EL (cell line): ENCODE data around the gene IGSF9B.

ENCODE experiments used
- DNase-seq: peaks from one replicate; pipeline ENCODE4 v3.0.0-alpha.2; 2016

IGSF9B gene

GRCh38 chr11:133953999-133954398 is 2.8 kb downstream of the IGSF9B start:
- no peak for DNase-seq

DNA sequence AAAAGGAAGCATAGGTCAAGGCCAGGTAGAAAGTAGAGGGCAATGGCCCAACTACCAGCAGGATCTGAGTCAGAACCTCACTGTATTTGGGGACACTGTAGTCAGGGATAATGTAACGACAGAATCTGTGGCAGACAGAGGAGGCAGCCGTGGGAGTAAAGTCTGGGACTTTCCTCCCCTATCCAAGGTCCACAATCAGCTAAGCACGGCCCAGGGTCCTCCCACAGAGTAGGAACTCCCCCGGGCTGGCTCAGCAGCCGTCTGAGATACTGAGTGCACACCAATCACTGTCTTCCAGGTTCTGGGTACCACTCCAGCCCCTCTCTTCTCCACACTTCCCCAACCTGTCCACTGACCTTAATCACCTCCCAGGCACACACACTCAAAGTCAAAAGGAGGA is 3.2 kb downstream of the IGSF9B start:
- no peak for DNase-seq

- no peak for DNase-seq
These were observed 4.3 kb downstream of the IGSF9B start for GRCh38 chr11:133952199-133953190.

GRCh38 chr11:133951327-133952198 is 5.2 kb downstream of the IGSF9B start:
- peak; percentile 28 for DNase-seq

DNA sequence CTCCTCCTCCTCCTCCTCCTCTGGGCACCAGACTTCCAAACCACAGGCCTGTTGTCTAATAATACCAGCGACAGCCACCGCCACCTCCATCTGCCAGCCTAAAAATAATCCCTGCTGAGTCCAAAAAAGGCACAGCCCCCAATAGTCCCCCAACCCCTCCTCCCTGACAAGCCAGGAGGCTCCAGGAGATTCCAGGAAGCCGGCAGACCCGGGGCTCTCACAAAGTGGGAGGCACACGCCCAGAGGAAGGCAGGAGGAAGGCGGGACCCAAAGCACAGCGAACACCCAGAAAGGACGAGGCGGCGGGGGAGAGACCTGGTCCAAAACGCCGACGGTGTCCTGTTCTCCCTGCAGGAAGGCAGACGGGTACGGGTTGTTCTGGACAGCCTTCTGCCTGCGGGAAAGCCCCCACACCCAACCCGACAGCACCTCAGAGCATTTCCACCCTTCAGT is 5.9 kb downstream of the IGSF9B start:
- DNase-seq, result no peak

DNA sequence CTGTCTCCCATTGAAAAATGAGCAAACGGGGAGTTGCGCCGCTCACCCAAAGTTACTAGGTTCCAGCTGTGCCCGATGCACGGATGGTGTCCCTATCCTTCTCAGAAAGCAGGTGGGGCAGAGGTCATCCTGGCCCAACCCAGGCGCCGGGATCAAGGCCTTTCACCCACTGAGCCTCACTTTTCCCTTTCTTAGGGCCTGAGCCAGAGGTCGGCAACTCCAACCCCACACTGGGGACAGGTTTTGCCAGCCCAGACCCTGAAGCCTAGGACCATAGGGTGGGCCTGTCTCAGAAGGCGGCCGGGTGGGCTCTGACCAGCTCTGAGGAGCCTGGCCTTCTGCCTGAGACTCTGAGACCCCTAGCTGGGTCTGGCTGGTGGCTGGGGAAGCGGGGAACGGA is 6.3 kb downstream of the IGSF9B start:
- DNase-seq, result no peak

DNA sequence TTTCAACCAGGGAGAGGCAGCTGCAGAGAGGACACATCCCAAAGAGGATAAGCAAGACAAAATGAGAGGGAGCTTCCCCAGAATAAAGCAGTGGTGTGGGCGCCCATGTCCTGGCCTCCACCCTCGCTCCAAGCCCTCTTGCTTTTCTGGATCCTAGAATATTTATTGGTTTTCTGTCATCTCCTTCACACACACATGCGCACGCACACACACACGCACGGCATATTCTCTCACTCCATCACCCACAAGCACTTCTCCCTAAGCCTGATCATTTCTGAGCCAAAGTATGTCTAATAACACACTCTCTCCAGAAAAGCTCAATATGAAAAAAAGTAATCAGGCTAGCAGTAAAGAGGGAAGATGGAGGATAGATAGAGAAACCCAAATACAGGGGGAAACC is 7.6 kb downstream of the IGSF9B start:
- no peak for DNase-seq

DNA sequence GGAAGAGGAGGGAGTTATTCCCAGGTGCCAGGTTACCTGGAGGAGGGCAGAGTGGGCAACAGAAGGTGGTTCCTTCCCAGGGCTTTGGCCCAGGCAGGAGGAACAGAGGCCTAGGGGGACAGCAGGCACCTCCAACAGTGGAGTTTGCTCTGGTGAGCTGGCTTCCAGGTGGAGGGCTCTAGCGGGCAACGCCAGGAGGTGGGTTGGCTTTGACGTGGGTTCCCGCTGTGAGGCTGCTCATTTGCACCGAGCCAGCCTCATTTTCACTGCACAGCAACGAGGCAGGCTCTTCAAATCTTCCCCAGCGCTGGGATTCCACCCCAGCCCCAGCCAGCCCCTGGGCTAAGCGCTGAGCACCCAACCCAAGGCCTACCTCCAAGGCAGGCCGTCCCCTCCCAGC is 8.1 kb downstream of the IGSF9B start:
- no peak for DNase-seq

DNA sequence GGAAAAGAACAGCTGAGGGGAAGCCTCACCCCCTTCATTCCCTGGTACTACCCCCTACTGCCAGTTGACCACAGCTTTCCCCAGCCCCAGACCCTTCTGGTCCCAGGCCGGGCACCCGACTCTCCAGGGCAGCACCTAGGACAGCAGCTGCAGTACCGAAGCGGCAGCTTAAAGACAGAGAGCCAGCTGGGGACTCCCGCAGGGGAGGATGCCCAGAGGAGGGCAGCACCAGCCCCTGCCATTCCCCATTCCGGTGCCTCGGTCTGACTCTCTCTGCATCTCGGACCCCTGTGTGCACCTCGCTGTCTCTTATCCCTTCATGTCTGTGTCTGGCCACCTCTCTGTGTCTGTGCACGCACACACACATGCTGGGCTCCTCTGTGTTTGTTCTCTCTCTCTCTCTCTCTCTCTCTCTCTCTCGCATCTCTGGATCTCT is 9.4 kb downstream of the IGSF9B start:
- DNase-seq, result peak; percentile 43

GRCh38 chr11:133946541-133947318 is 10.0 kb downstream of the IGSF9B start:
- no peak for DNase-seq

GRCh38 chr11:133946051-133946450 is 10.7 kb downstream of the IGSF9B start:
- no peak for DNase-seq

DNA sequence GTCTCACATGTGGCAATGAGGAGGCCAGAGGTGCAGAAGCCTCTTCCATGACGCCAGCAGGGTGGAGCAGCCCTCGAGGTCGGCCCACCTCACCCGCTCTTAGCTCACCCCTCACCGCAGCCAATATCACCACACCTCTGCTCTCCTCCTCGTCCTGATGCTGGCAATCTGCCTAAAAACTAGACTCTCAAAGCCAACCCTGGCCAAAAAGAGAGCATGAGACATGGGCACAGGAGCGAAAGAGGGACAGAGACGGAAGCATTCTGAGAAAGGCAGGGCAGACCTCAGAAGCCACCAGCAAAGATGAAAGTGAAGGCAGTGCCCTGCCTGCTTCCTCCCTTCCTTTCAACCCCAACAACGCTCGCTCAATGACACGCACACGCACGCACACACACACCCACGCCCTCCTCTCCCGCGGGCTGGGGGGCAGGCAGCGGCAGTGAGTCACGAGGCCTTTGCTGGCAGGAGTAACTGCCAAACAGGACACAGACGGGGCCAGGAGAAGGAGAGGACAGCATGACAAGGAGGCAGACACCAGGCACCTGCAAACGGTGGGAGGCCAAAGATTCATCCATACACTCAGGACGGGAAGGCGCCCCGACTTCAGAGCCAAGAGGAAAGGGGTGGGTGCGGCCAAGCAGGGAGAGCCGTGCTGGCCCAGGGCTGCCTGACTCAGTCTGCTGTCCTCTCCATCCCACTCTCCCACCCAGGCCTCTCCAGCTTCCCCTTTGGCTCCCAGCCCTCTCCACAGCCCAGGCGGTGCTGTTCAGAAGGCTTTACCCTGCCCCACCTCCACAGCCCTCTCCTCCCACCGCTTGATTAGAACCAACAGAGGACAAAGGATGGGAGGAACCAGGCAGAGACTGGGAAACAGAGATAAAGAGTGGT is 11.4 kb downstream of the IGSF9B start:
- DNase-seq, result peak; percentile 29

DNA sequence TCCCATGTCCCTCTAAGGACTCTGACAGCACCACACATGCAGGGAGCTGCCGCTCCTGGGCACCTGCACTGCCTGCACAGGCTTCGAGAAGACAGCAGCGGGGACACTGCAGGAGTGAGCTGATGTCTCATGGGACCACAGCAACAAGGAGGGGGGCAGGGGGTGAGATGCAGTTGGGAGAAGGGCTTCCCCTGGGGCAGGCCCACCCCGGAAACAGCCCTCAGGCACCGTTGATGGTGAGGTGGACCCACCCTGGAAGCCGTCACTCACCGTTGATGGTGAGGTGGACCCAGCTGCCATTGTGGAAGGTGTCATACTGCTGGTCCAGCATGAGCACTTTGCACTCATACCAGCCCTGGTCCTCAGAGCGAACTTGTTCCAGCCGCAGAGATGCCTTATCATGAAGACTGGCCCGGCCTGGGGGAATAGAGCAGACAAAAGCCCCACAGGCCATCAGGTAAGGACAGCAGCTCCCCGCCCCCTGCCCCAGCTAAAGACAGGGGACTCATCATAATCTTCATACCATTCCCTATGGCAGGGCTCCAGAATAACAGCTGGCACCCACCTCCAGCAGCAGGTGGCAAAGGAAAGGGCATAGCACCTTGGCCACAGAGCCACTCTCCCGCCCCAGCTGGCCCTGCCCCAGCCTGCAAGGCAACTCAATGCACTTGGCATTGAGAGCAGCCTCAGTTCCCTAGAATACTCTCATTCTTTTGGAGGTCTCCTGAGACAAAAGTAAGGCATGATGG is 12.6 kb downstream of the IGSF9B start:
- DNase-seq, result no peak

GRCh38 chr11:133942577-133942976 is 14.2 kb downstream of the IGSF9B start:
- no peak for DNase-seq

DNA sequence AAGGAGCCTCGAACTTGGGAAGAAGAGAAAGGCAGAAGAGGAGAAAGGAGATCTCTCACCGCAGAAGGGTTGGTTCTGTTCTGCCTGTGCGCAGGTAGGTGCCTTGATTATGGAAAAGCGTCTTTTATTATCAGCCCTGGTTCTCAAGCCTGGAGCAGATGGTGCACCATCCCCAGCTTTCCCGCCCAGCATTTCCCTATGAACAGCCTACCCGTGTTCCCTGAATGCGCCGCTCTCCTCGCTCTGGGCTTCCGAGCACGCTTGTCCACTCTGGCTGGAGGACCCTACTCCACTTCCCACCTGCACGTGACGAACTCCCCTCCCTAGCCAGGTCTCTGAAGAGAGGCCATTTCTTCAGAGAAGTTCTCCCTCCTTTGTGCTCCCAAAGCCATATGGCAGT is 15.2 kb downstream of the IGSF9B start:
- DNase-seq, result no peak

DNA sequence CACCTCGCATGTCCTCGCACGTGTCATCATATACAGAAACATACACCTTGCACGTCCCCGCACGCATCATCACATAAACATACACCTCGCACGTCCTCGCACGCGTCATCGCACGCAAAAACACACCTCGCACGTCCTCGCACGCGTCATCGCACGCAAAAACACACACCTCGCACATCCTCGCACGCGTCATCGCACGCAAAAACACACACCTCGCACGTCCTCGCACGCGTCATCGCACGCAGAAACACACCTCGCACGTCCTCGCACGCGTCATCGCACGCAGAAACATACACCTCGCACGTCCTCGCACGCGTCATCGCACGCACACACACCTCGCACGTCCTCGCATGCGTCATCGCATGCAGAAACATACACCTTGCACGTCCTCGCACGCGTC is 16.7 kb downstream of the IGSF9B start:
- DNase-seq, result no peak

DNA sequence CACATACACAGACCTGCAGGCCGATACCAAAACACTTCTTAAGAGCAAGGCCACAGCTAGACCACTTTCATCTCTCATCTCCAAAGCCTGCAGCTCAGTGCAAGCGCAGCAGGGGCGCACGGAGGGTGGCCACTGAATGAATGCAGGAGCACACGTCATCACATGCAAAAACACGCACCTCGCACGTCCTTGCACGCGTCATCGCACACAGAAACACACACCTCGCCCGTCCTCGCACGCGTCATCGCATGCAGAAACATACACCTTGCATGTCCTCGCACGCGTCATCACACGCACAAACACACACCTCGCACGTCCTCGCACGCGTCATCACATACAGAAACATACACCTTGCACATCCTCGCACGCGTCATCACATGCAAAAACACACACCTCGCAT is 17.2 kb downstream of the IGSF9B start:
- DNase-seq, result no peak

DNA sequence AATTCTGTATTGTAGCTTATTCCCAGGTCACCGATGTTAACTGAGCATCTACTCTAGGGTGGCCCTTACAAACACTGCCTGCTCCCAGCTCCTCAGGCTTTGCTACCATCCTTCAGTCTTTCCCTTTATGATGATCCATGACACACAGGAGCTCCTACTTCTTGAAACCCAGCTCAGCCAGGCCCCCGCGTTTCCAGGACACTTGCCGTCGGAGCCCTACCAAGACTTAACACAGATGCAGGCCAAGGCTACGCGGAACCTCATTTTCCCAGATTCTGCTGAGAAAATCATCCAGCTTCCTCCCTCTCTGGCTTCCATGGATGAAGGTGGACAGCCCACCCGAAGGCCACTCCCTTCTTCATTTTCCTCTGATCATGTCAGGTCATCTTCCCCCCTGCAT is 18.6 kb downstream of the IGSF9B start:
- no peak for DNase-seq

- no peak for DNase-seq
These were observed 19.3 kb downstream of the IGSF9B start for GRCh38 chr11:133937468-133937867.

DNA sequence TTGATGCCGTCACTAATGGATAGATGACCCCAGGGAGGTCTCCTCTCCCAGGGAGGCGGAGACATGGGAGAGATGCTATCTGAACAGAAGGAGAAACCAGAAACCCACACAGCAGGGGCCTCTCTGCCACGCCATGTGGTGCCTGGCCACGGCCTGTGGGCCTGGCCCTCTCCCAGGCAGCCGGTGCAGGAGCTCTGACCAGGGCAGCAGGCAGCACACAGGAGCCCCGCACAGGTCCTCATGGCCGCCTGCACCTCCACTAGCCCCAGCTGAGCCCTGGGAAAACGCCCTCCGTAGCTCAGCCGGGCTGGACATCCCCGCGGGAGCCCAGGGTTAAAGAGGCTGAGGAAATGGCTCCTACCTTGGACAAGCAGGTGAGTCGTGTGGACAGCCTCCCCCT is 19.8 kb downstream of the IGSF9B start:
- no peak for DNase-seq

DNA sequence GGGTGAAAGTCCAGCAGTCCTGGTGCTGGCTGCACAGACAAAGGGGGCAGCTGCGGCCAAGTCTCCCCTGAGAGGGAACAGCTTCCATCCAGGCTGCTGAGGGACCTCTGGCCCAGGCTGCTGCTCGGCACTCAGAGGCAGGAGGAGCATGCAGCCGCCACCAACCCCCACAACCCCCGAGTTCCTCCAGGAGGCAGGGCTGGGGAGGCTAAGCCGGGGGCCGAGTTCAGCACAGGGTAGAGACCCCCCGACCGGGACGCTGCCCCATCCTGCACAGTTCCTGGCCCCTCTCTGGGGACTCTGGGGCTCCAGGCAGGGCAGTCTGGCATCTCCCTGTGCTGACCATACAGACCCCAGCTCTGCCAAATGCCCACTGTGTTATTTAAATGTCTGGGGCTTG is 20.2 kb downstream of the IGSF9B start:
- no peak for DNase-seq
